Neuronal stem cell (in vitro differentiated cells): ENCODE measurements around the gene TGM6.

ENCODE experiments used
- DNase-seq: peaks from one replicate; pipeline ENCODE4 v3.0.0-alpha.2; 2013; ENCODE audit warnings: low spot score
- H2AFZ ChIP-seq: one replicate; pipeline ENCODE4 v1.6.1; 2013; ENCODE audit warnings: mild to moderate bottlenecking, low read length, inconsistent platforms
- H2AK5ac ChIP-seq: 2 replicates; pipeline ENCODE4 v1.6.1; 2013; ENCODE audit warnings: low read depth, mild to moderate bottlenecking, inconsistent platforms, low read length, moderate library complexity, mixed read lengths
- H2BK120ac ChIP-seq: 2 replicates; pipeline ENCODE4 v1.6.1; 2013; ENCODE audit warnings: low read depth, mild to moderate bottlenecking, inconsistent platforms, low read length, moderate library complexity, mixed read lengths
- H2BK12ac ChIP-seq: one replicate; pipeline ENCODE4 v1.6.1; 2013; ENCODE audit warnings: low read length, inconsistent platforms
- H2BK15ac ChIP-seq: 2 replicates; pipeline ENCODE4 v1.6.1; 2013; ENCODE audit warnings: mild to moderate bottlenecking, low read length, inconsistent platforms, mixed read lengths
- H2BK5ac ChIP-seq: one replicate; pipeline ENCODE4 v1.6.1; 2013; ENCODE audit warnings: inconsistent platforms, mild to moderate bottlenecking, low read length, moderate library complexity
- H3K14ac ChIP-seq: one replicate; pipeline ENCODE4 v1.6.1; 2013; ENCODE audit warnings: low read length, inconsistent platforms
- H3K18ac ChIP-seq: 2 replicates; pipeline ENCODE4 v1.6.1; 2013; ENCODE audit warnings: low read length, inconsistent platforms
- H3K23ac ChIP-seq: 2 replicates; pipeline ENCODE4 v1.6.1; 2013; ENCODE audit warnings: low read depth, mild to moderate bottlenecking, mixed read lengths, low read length, inconsistent platforms; ENCODE audit not compliant: poor library complexity
- H3K27ac ChIP-seq: replicated peaks from 3 replicates; pipeline ENCODE4 v1.5.1; 2013; ENCODE audit warnings: low read length, inconsistent platforms
- H3K27me3 ChIP-seq, 3 experiments: 2 replicates each; pipeline ENCODE4 v1.6.1; 2013; ENCODE audit warnings: low read length in 3 of 3, mild to moderate bottlenecking in 2 of 3, inconsistent platforms in 1 of 3, low read depth in 1 of 3, mixed read lengths in 1 of 3, moderate library complexity in 1 of 3; ENCODE audit not compliant: control insufficient read depth in 3 of 3, insufficient read depth in 3 of 3
- H3K36me3 ChIP-seq, 2 donors: replicated peaks in 1 of 2; 2 replicates each; pipeline ENCODE4 v1.6.1; 2013; ENCODE audit warnings: low read length in 2 of 2; ENCODE audit not compliant: control insufficient read depth in 2 of 2, insufficient read depth in 2 of 2
- H3K4ac ChIP-seq: 2 replicates; pipeline ENCODE4 v1.6.1; 2013; ENCODE audit warnings: inconsistent platforms, mild to moderate bottlenecking, low read length, moderate library complexity
- H3K4me1 ChIP-seq, 2 donors: 1 replicate in 1 of 2; 2 replicates in 1 of 2; pipeline ENCODE4 v1.6.1; 2013; ENCODE audit warnings: low read length in 2 of 2, low read depth in 1 of 2; ENCODE audit not compliant: control insufficient read depth in 2 of 2, insufficient read depth in 1 of 2
- H3K4me2 ChIP-seq: one replicate; pipeline ENCODE4 v1.6.1; 2013; ENCODE audit warnings: mild to moderate bottlenecking, low read length, inconsistent platforms; ENCODE audit not compliant: insufficient read depth, poor library complexity, severe bottlenecking
- H3K4me3 ChIP-seq, 2 donors: 2 replicates each; pipeline ENCODE4 v1.5.1; 2013; ENCODE audit warnings: low read length in 2 of 2, mild to moderate bottlenecking in 2 of 2, inconsistent platforms in 1 of 2, moderate library complexity in 1 of 2
- H3K79me1 ChIP-seq: one replicate; pipeline ENCODE4 v1.6.1; 2013; ENCODE audit warnings: low read depth, mild to moderate bottlenecking, inconsistent platforms, low read length, moderate library complexity
- H3K9ac ChIP-seq: one replicate; pipeline ENCODE4 v1.6.1; 2013; ENCODE audit warnings: mild to moderate bottlenecking, low read depth, low read length, inconsistent platforms; ENCODE audit not compliant: poor library complexity
- H3K9me3 ChIP-seq, 2 donors: replicated peaks in 1 of 2; 2 replicates each; pipeline versions ENCODE3 to v1.6.1; 2013; ENCODE audit warnings: low read length in 2 of 2, mild to moderate bottlenecking in 2 of 2, inconsistent platforms in 1 of 2, low read depth in 1 of 2, mixed read lengths in 1 of 2, moderate library complexity in 1 of 2; ENCODE audit not compliant: control insufficient read depth in 2 of 2, insufficient read depth in 1 of 2
- H4K8ac ChIP-seq: one replicate; pipeline ENCODE4 v1.6.1; 2013; ENCODE audit warnings: low read depth, mild to moderate bottlenecking, inconsistent platforms, low read length, moderate library complexity
- H4K91ac ChIP-seq: one replicate; pipeline ENCODE4 v1.6.1; 2013; ENCODE audit warnings: low read length, low read depth, mild to moderate bottlenecking, inconsistent platforms; ENCODE audit not compliant: poor library complexity
- WGBS, 2 donors: extraction: QIAGEN DNeasy Blood & Tissue Kit; methylation state at CpG; one replicate each; pipeline ENCODE4 v1.1.7; 2013; ENCODE audit warnings: missing lambda C conversion rate in 2 of 2, mixed read lengths in 1 of 2; ENCODE audit not compliant: insufficient read length in 2 of 2, insufficient replicate concordance in 1 of 2; ENCODE audit errors: extremely low coverage in 2 of 2; 5-methylcytosine and 5-hydroxymethylcytosine counted together

TGM6 gene

GRCh38 chr20:2398449-2398848, 17.7 kb downstream of the TGM6 start:
- H3K18ac ChIP-seq = no peak overlapping the region
- no peak overlapping the region for H3K4ac ChIP-seq
- no peak for DNase-seq
- no peak overlapping the region for H4K91ac ChIP-seq
- H3K14ac ChIP-seq = no peak overlapping the region
- no peak overlapping the region for H3K27ac ChIP-seq
- H2AK5ac ChIP-seq = no peak overlapping the region
- no peak overlapping the region for H2BK120ac ChIP-seq
- no peak overlapping the region for H2BK15ac ChIP-seq
- H3K4me1 ChIP-seq = no peaks in the 10 kb centered on the region
- H2AFZ ChIP-seq = no peak overlapping the region
- H3K23ac ChIP-seq = no peak overlapping the region
- no peak overlapping the region for H2BK12ac ChIP-seq
- no peak overlapping the region for H4K8ac ChIP-seq
- H2BK5ac ChIP-seq = no peak overlapping the region
- peaks cover 0 to 2% of the 10 kb centered on the region in 2 donors for H3K9me3 ChIP-seq
- no peaks in the 10 kb centered on the region for H3K27me3 ChIP-seq
- H3K9ac ChIP-seq = no peak overlapping the region
- H3K36me3 ChIP-seq = no peaks in the 10 kb centered on the region
- no peak overlapping the region for H3K4me3 ChIP-seq
- no peaks in the 10 kb centered on the region for H3K79me1 ChIP-seq
- no CpG with 5 or more reads among the region's 1 CpG for WGBS, 2 donors
- H3K4me2 ChIP-seq = no peak overlapping the region

GRCh38 chr20:2399390-2399789, 18.7 kb downstream of the TGM6 start:
- peaks cover 0 to 2% of the 10 kb centered on the region in 2 donors for H3K9me3 ChIP-seq
- WGBS, 2 donors = no CpG with 5 or more reads among the region's 16 CpGs
- DNase-seq = no peak

GRCh38 chr20:2400290-2400689, 19.6 kb downstream of the TGM6 start:
- no peaks in the 10 kb centered on the region for H3K4me1 ChIP-seq
- H2AK5ac ChIP-seq = peak overlapping the region; percentile 54
- H3K23ac ChIP-seq = no peak overlapping the region
- H2AFZ ChIP-seq = no peak overlapping the region
- H2BK120ac ChIP-seq = no peak overlapping the region
- no peak for DNase-seq
- H3K18ac ChIP-seq = peak overlapping the region; percentile 44
- peaks cover 0 to 3% of the 10 kb centered on the region in 2 donors for H3K9me3 ChIP-seq
- no peak overlapping the region for H3K4me3 ChIP-seq
- no peak overlapping the region for H3K27ac ChIP-seq
- H2BK12ac ChIP-seq = no peak overlapping the region
- no peak overlapping the region for H3K4ac ChIP-seq
- H2BK5ac ChIP-seq = no peak overlapping the region
- H3K14ac ChIP-seq = no peak overlapping the region
- no peaks in the 10 kb centered on the region for H3K36me3 ChIP-seq
- no peak overlapping the region for H3K9ac ChIP-seq
- no peak overlapping the region for H2BK15ac ChIP-seq
- WGBS, 2 donors = no CpG with 5 or more reads among the region's 11 CpGs
- H4K91ac ChIP-seq = no peak overlapping the region
- no peak overlapping the region for H3K4me2 ChIP-seq
- no peak overlapping the region for H4K8ac ChIP-seq
- peaks cover 0 to 2% (median 0%) of the 10 kb centered on the region in 3 experiments for H3K27me3 ChIP-seq
- no peaks in the 10 kb centered on the region for H3K79me1 ChIP-seq

More at GRCh38 chr20:2399390-2399789, 18.7 kb downstream of the TGM6 start:
- no peak overlapping the region for H2AFZ ChIP-seq
- no peaks in the 10 kb centered on the region for H3K4me1 ChIP-seq
- H3K4me3 ChIP-seq = no peak overlapping the region
- no peaks in the 10 kb centered on the region for H3K79me1 ChIP-seq
- no peak overlapping the region for H2AK5ac ChIP-seq
- no peak overlapping the region for H2BK5ac ChIP-seq
- no peak overlapping the region for H2BK12ac ChIP-seq
- no peak overlapping the region for H3K4me2 ChIP-seq
- no peak overlapping the region for H3K9ac ChIP-seq
- H3K4ac ChIP-seq = no peak overlapping the region
- no peaks in the 10 kb centered on the region for H3K27me3 ChIP-seq
- no peak overlapping the region for H4K8ac ChIP-seq
- no peak overlapping the region for H4K91ac ChIP-seq
- H2BK120ac ChIP-seq = no peak overlapping the region
- H3K23ac ChIP-seq = no peak overlapping the region
- no peak overlapping the region for H2BK15ac ChIP-seq
- peak overlapping the region; percentile 51 for H3K14ac ChIP-seq
- peak overlapping the region; percentile 50 for H3K18ac ChIP-seq
- no peaks in the 10 kb centered on the region for H3K36me3 ChIP-seq
- no peak overlapping the region for H3K27ac ChIP-seq

GRCh38 chr20:2401527-2401926, 20.8 kb downstream of the TGM6 start:
- H3K9ac ChIP-seq = no peak overlapping the region
- H3K27me3 ChIP-seq = peaks cover 0 to 2% (median 0%) of the 10 kb centered on the region in 3 experiments
- H4K8ac ChIP-seq = no peak overlapping the region
- H3K4me3 ChIP-seq = no peak overlapping the region
- no peak overlapping the region for H3K18ac ChIP-seq
- H3K4me1 ChIP-seq = no peaks in the 10 kb centered on the region
- no peak overlapping the region for H3K4me2 ChIP-seq
- no peak overlapping the region for H2BK12ac ChIP-seq
- no peak overlapping the region for H3K27ac ChIP-seq
- no peaks in the 10 kb centered on the region for H3K79me1 ChIP-seq
- WGBS, 2 donors = no CpG with 5 or more reads among the region's 2 CpGs
- no peak overlapping the region for H2AFZ ChIP-seq
- H2BK120ac ChIP-seq = no peak overlapping the region
- H3K36me3 ChIP-seq = no peaks in the 10 kb centered on the region
- H2BK5ac ChIP-seq = no peak overlapping the region
- no peak overlapping the region for H3K14ac ChIP-seq
- H3K23ac ChIP-seq = no peak overlapping the region
- H3K4ac ChIP-seq = no peak overlapping the region
- no peak for DNase-seq
- H2AK5ac ChIP-seq = no peak overlapping the region
- H4K91ac ChIP-seq = no peak overlapping the region
- peaks cover 0 to 3% of the 10 kb centered on the region in 2 donors for H3K9me3 ChIP-seq
- H2BK15ac ChIP-seq = no peak overlapping the region
